ENCODE data around the gene RESP18.

DNA sequence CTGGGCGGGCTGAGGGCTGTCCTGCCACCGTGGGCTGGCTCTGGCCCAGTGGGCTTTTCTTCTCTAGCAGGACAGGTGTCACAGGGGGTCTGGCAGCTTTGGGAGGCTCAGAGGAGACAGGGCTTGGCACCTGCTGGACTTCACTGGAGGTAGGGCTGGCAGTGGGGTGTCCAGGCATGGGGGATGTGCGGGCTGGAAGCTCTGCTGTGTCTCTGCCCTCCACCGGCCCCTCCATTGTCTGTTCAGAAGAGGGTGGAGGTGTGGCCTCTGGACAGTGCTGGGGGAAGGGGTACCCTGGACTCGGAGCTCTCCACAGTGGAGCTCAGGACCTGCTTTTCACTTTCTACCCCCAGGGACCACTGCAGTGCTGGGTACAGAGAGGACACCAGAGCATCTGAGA, 32.5 kb downstream of the RESP18 start:
- TF ChIP-seq EZH2 (IDR thresholded peaks at IDR 0.05): no peak
- TF ChIP-seq, protein P1, sequence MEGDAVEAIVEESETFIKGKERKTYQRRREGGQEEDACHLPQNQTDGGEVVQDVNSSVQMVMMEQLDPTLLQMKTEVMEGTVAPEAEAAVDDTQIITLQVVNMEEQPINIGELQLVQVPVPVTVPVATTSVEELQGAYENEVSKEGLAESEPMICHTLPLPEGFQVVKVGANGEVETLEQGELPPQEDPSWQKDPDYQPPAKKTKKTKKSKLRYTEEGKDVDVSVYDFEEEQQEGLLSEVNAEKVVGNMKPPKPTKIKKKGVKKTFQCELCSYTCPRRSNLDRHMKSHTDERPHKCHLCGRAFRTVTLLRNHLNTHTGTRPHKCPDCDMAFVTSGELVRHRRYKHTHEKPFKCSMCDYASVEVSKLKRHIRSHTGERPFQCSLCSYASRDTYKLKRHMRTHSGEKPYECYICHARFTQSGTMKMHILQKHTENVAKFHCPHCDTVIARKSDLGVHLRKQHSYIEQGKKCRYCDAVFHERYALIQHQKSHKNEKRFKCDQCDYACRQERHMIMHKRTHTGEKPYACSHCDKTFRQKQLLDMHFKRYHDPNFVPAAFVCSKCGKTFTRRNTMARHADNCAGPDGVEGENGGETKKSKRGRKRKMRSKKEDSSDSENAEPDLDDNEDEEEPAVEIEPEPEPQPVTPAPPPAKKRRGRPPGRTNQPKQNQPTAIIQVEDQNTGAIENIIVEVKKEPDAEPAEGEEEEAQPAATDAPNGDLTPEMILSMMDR (IDR thresholded peaks at IDR 0.05): no peak

Data from neural progenitor cell (in vitro differentiated cells).